Calu3 (cell line): Measurements from ENCODE around the gene PRSS2. TPM values are rescaled to one million over a fixed set of nuclear protein-coding genes. Genes with fewer than 3 reads are reported as not detected.
"Not testable (repeated sequence)": the region's sequence is repeated elsewhere in the genome, so short reads cannot be mapped to it uniquely, and the experiment has no call there.

Source experiments
- BruUV-seq: library from RNA; stranded (reverse); fragments of 400-500 nt; replicated peaks from 2 replicates; lab custom pipeline; 2021; lab: Mats Ljungman, UMichigan
- CTCF ChIA-PET: fragments of 300-600 bp; sonication (Branson Sonifier 250); formaldehyde crosslinking; loops from one replicate; lab custom pipeline; 2022; ENCODE audit warnings: antibody characterized with exemption; lab: Charles Lee
- DNase-seq: peaks from one replicate; pipeline ENCODE4 v3.0.0; 2022
- H3K27ac Mint-ChIP-seq: one replicate; pipeline ENCODE4 v1.8.0; 2022; ENCODE audit warnings: mixed read lengths; ENCODE audit not compliant: unreplicated experiment
- H3K27me3 Mint-ChIP-seq: one replicate; pipeline ENCODE4 v1.8.0; 2022; ENCODE audit warnings: mixed read lengths; ENCODE audit not compliant: unreplicated experiment
- H3K36me3 Mint-ChIP-seq: one replicate; pipeline ENCODE4 v1.8.0; 2022; ENCODE audit warnings: mild to moderate bottlenecking, moderate library complexity, mixed read lengths; ENCODE audit not compliant: insufficient read depth, unreplicated experiment
- H3K4me1 Mint-ChIP-seq: one replicate; pipeline ENCODE4 v1.8.0; 2022; ENCODE audit warnings: mild to moderate bottlenecking, low read depth, mixed read lengths; ENCODE audit not compliant: unreplicated experiment
- H3K4me3 Mint-ChIP-seq: one replicate; pipeline ENCODE4 v1.8.0; 2022; ENCODE audit warnings: mild to moderate bottlenecking, low read depth, moderate library complexity, mixed read lengths; ENCODE audit not compliant: unreplicated experiment
- H3K9me3 Mint-ChIP-seq: one replicate; pipeline ENCODE4 v1.8.0; 2022; ENCODE audit warnings: low read depth, mixed read lengths; ENCODE audit not compliant: unreplicated experiment
- CTCF ChIP-seq: fragments of 200-600 bp; IDR thresholded peaks from one replicate; pipeline ENCODE4 v1.8.0; 2022; ENCODE audit warnings: antibody characterized with exemption; ENCODE audit not compliant: unreplicated experiment
- intact Hi-C: fragments of 100-400 bp; cut with micrococcal nuclease; formaldehyde crosslinking; loops from one replicate; pipeline ENCODE4 v1.10.0; 2022; ENCODE audit not compliant: unreplicated experiment
- total RNA-seq: library from RNA; stranded (reverse); gene quantifications from 2 replicates; pipeline ENCODE4 v1.2.3, GENCODE V29; 2022

The PRSS2 gene
- total RNA-seq, 1 experiment from 2014 or later: 0.64 TPM

GRCh38 chr7:142759433-142759832 lies 11.3 kb upstream of the PRSS2 start:
- Mint-ChIP-seq H3K36me3 (peaks cover 6% of the 10 kb centered on the region), H3K4me3 (no peak overlapping the region), H3K4me1 (peaks cover 30% of the 10 kb centered on the region), H3K9me3 (no peaks in the 10 kb centered on the region), H3K27me3 (peaks cover 68% of the 10 kb centered on the region), H3K27ac (peak overlapping the region; percentile 61)
- no peak for TF ChIP-seq CTCF
- BruUV-seq: no TSS peak
- intact Hi-C loops: no loop called here
- no peak for DNase-seq
- CTCF ChIA-PET: interaction anchor here (1.3 to 1.9 kb wide), 2 partner anchors 10 to 24 kb away, joined by 3 to 6 read pairs; partner anchors contain the start of gene PRSS1

GRCh38 chr7:142760071-142760642 lies 10.6 kb upstream of the PRSS2 start:
- CTCF ChIA-PET: interaction anchor here (1.7 to 1.9 kb wide), 2 partner anchors 11 to 23 kb away, joined by 5 to 6 read pairs; partner anchors contain the start of gene PRSS1
- peak overlapping the region; percentile 61 for H3K27ac Mint-ChIP-seq
- peak; percentile 56 for DNase-seq
- no TSS peak for BruUV-seq
- intact Hi-C loops: no loop called here
- no peak overlapping the region for H3K4me3 Mint-ChIP-seq
- peaks cover 6% of the 10 kb centered on the region for H3K36me3 Mint-ChIP-seq
- H3K27me3 Mint-ChIP-seq: peaks cover 75% of the 10 kb centered on the region
- no peak for TF ChIP-seq CTCF
- peaks cover 24% of the 10 kb centered on the region for H3K4me1 Mint-ChIP-seq
- H3K9me3 Mint-ChIP-seq: no peaks in the 10 kb centered on the region

GRCh38 chr7:142761606-142762005 lies 9.2 kb upstream of the PRSS2 start:
- H3K9me3 Mint-ChIP-seq, DNase-seq, H3K4me3 Mint-ChIP-seq, intact Hi-C loops, H3K36me3 Mint-ChIP-seq, BruUV-seq, H3K27ac Mint-ChIP-seq: not testable (repeated sequence)
- CTCF ChIA-PET: interaction anchor here (1.7 kb wide), 1 partner anchor 12 kb away, joined by 5 read pairs; the partner anchor contains the start of gene PRSS1
- H3K27me3 Mint-ChIP-seq: peaks cover 75% of the 10 kb centered on the region
- peaks cover 24% of the 10 kb centered on the region for H3K4me1 Mint-ChIP-seq

- no peak for DNase-seq
- no peak for TF ChIP-seq CTCF
- CTCF ChIA-PET: no interaction called here
- Mint-ChIP-seq H3K4me3 (no peak overlapping the region), H3K27me3 (peaks cover 76% of the 10 kb centered on the region), H3K27ac (no peak overlapping the region), H3K4me1 (peaks cover 24% of the 10 kb centered on the region), H3K36me3 (peaks cover 6% of the 10 kb centered on the region), H3K9me3 (no peaks in the 10 kb centered on the region)
- intact Hi-C loops: no loop called here
- BruUV-seq: no TSS peak
These were observed 8.7 kb upstream of the PRSS2 start for GRCh38 chr7:142762104-142762503.

- no peak for DNase-seq
- intact Hi-C loops: no loop called here
- H3K9me3 Mint-ChIP-seq: no peaks in the 10 kb centered on the region
- H3K4me3 Mint-ChIP-seq: no peak overlapping the region
- H3K27me3 Mint-ChIP-seq: peaks cover 80% of the 10 kb centered on the region
- H3K4me1 Mint-ChIP-seq: peaks cover 13% of the 10 kb centered on the region
- CTCF ChIA-PET: no interaction called here
- TF ChIP-seq CTCF: no peak
- no peak overlapping the region for H3K27ac Mint-ChIP-seq
- H3K36me3 Mint-ChIP-seq: no peaks in the 10 kb centered on the region
- BruUV-seq: no TSS peak
These were observed 3.3 kb upstream of the PRSS2 start for GRCh38 chr7:142767451-142767850.
